Karpas-422 (cell line): ENCODE measurements around the gene CATSPER1. TPM values are rescaled to one million over a fixed set of nuclear protein-coding genes. Genes with fewer than 3 reads are reported as not detected.

Experiments
- DNase-seq: peaks from one replicate; pipeline ENCODE4 v3.0.0-alpha.2; 2015
- H2AFZ ChIP-seq: fragments of 200-600 bp; sonication (generic); 2 replicates; pipeline ENCODE4 v1.6.1; 2014; ENCODE audit warnings: antibody characterized with exemption, low read length, mixed read lengths
- H3K27ac ChIP-seq: fragments of 200-600 bp; sonication (generic); 2 replicates; pipeline ENCODE4 v1.5.1; 2014; ENCODE audit warnings: mild to moderate bottlenecking, low read length, moderate library complexity
- H3K27me3 ChIP-seq: fragments of 200-600 bp; sonication (generic); 2 replicates; pipeline ENCODE4 v1.6.1; 2014; ENCODE audit warnings: low read length, mixed read lengths
- H3K36me3 ChIP-seq: fragments of 200-600 bp; sonication (generic); 2 replicates; pipeline ENCODE4 v1.6.1; 2014; ENCODE audit warnings: low read length, mixed read lengths; ENCODE audit not compliant: insufficient read depth
- H3K4me1 ChIP-seq: fragments of 200-600 bp; sonication (generic); 2 replicates; pipeline ENCODE4 v1.6.1; 2014; ENCODE audit warnings: mild to moderate bottlenecking, low read length, mixed read lengths
- H3K4me2 ChIP-seq: fragments of 200-600 bp; sonication (generic); 2 replicates; pipeline ENCODE4 v1.6.1; 2014; ENCODE audit warnings: low read length, low read depth, mild to moderate bottlenecking; ENCODE audit not compliant: poor library complexity, severe bottlenecking
- H3K4me3 ChIP-seq: fragments of 200-600 bp; sonication (generic); 2 replicates; pipeline ENCODE4 v1.5.1; 2014; ENCODE audit warnings: mild to moderate bottlenecking, antibody characterized with exemption, low read length, mixed read lengths
- H3K79me2 ChIP-seq: fragments of 200-600 bp; sonication (generic); 2 replicates; pipeline ENCODE4 v1.6.1; 2014; ENCODE audit warnings: mild to moderate bottlenecking, low read length, mixed read lengths
- H3K9ac ChIP-seq: fragments of 200-600 bp; sonication (generic); 2 replicates; pipeline ENCODE4 v1.6.0; 2014; ENCODE audit warnings: low read length
- H3K9me2 ChIP-seq: fragments of 200-600 bp; sonication (generic), shearing (Covaris generic); replicated peaks from 2 replicates; pipeline ENCODE4 v1.6.0; 2014; ENCODE audit warnings: mild to moderate bottlenecking, low read length, moderate library complexity; ENCODE audit not compliant: insufficient read depth
- H3K9me3 ChIP-seq: fragments of 300-700, 200-600 bp; sonication (generic); 2 replicates; pipeline ENCODE4 v1.6.1; 2014; ENCODE audit warnings: low read length, mixed read lengths
- H4K20me1 ChIP-seq: fragments of 200-600 bp; sonication (generic); 2 replicates; pipeline ENCODE4 v1.6.1; 2014; ENCODE audit warnings: mild to moderate bottlenecking, antibody characterized with exemption, low read length, low read depth; ENCODE audit not compliant: insufficient read depth
- total RNA-seq: library from RNA; depleted of rRNA; stranded (reverse); fragments of >200 nt; shearing (Covaris generic); gene quantifications from 2 replicates; pipeline ENCODE4 v1.2.3, GENCODE V29; 2014; ENCODE audit warnings: low replicate concordance; rRNA removed

Gene CATSPER1
- total RNA-seq = not detected in 2 replicates

GRCh38 chr11:66026017-66026529, at the start of gene CATSPER1:
CATSPER1 (minus strand) TSS chr11:66026479; CDS start chr11:66026379, 100 bp downstream.
- H3K9me2 ChIP-seq = no peaks in the 10 kb centered on the region
- no peaks in the 10 kb centered on the region for H3K27me3 ChIP-seq
- no peaks in the 10 kb centered on the region for H3K36me3 ChIP-seq
- no peak within 1 kb of the TSS for H3K27ac ChIP-seq
- H3K4me3 ChIP-seq = no peak within 1 kb of the TSS
- H3K4me1 ChIP-seq = no peaks in the 10 kb centered on the region
- H3K9ac ChIP-seq = no peak within 1 kb of the TSS
- no peak within 1 kb of the TSS for H3K4me2 ChIP-seq
- H2AFZ ChIP-seq = no peak within 1 kb of the TSS
- no peaks in the 10 kb centered on the region for H3K79me2 ChIP-seq
- DNase-seq = no peak
- H3K9me3 ChIP-seq = no peaks in the 10 kb centered on the region
- H4K20me1 ChIP-seq = no peaks in the 10 kb centered on the region

- Histone ChIP-seq H3K4me1 (peaks cover 65% of the 10 kb centered on the region), H3K9ac (no peak overlapping the region), H3K4me3 (no peak overlapping the region), H2AFZ (no peak overlapping the region), H3K36me3 (peaks cover 25% of the 10 kb centered on the region), H3K4me2 (no peak overlapping the region), H4K20me1 (peaks cover 8% of the 10 kb centered on the region; the same call in 1 of the 2 replicates), H3K9me2 (no peaks in the 10 kb centered on the region), H3K27me3 (no peaks in the 10 kb centered on the region), H3K27ac (no peak overlapping the region), H3K9me3 (no peaks in the 10 kb centered on the region), H3K79me2 (peaks cover 98% of the 10 kb centered on the region)
- no peak for DNase-seq
Observed at GRCh38 chr11:66075273-66075672, 49.0 kb upstream of the CATSPER1 start.

DNA sequence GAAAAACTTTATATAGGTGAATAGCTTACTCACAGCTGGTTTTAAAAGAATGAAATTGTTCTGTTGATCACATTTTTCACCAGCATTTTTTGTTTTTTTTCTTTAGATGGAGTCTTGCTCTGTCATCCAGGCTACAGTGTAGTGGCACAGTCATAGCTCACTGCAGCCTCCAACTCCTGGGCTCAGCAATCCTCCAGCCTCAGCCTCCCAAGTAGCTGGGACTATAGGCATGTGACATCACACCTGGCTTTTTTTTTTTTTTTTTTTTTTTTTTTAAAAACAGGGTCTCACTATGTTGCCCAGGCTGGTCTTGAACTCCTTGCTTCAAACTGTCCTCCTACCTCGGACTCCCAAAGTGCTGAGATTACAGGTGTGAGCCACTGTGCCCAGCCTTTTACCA, 47.4 kb upstream of the CATSPER1 start:
- peaks cover 62% of the 10 kb centered on the region for H3K4me1 ChIP-seq
- peaks cover 28% of the 10 kb centered on the region for H3K36me3 ChIP-seq
- no peaks in the 10 kb centered on the region for H3K9me3 ChIP-seq
- H2AFZ ChIP-seq = no peak overlapping the region
- H3K9ac ChIP-seq = no peak overlapping the region
- H3K4me3 ChIP-seq = no peak overlapping the region
- H3K9me2 ChIP-seq = no peaks in the 10 kb centered on the region
- H3K27me3 ChIP-seq = no peaks in the 10 kb centered on the region
- peaks cover 87% of the 10 kb centered on the region for H3K79me2 ChIP-seq
- DNase-seq = no peak
- no peak overlapping the region for H3K27ac ChIP-seq
- no peaks in the 10 kb centered on the region for H4K20me1 ChIP-seq
- H3K4me2 ChIP-seq = no peak overlapping the region

DNA sequence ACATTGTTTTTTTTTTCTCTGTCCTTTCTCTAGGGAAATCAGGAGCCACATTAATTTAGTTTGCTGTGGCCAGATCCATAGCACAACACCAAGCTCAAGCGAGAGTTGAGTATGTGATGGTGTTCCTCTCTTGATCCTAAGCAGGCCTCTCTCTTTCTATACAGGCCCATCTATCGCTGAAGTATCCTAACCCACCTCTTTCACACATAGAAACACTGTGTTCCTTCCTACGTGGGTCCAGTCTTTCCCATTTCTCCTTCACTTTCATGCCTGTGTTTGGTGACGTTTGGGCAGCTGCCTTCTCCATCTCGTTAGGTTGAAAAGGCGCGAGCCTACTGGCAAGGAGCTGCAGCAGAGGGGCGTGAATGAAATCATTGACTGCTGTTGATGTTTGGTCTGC, 46.2 kb upstream of the CATSPER1 start:
- Histone ChIP-seq H3K36me3 (peaks cover 27% of the 10 kb centered on the region), H3K4me3 (peak overlapping the region; percentile 82; the same call in 1 of the 2 replicates), H3K27me3 (no peaks in the 10 kb centered on the region), H3K79me2 (peaks cover 76% of the 10 kb centered on the region), H3K9ac (no peak overlapping the region), H3K9me2 (no peaks in the 10 kb centered on the region), H2AFZ (no peak overlapping the region), H3K4me1 (peaks cover 63% of the 10 kb centered on the region), H3K27ac (peak overlapping the region; percentile 81), H4K20me1 (no peaks in the 10 kb centered on the region), H3K9me3 (no peaks in the 10 kb centered on the region), H3K4me2 (peak overlapping the region; percentile 99)
- DNase-seq = no peak

GRCh38 chr11:66072081-66072480, 45.8 kb upstream of the CATSPER1 start:
- Histone ChIP-seq H3K4me1 (peaks cover 59% of the 10 kb centered on the region), H3K27ac (peak overlapping the region; percentile 81), H3K4me2 (peak overlapping the region; percentile 99), H4K20me1 (no peaks in the 10 kb centered on the region), H2AFZ (no peak overlapping the region), H3K9ac (peak overlapping the region; percentile 87), H3K36me3 (peaks cover 31% of the 10 kb centered on the region), H3K79me2 (peaks cover 71% of the 10 kb centered on the region), H3K4me3 (peak overlapping the region; percentile 82), H3K27me3 (no peaks in the 10 kb centered on the region), H3K9me3 (no peaks in the 10 kb centered on the region), H3K9me2 (no peaks in the 10 kb centered on the region)
- DNase-seq = no peak

DNA sequence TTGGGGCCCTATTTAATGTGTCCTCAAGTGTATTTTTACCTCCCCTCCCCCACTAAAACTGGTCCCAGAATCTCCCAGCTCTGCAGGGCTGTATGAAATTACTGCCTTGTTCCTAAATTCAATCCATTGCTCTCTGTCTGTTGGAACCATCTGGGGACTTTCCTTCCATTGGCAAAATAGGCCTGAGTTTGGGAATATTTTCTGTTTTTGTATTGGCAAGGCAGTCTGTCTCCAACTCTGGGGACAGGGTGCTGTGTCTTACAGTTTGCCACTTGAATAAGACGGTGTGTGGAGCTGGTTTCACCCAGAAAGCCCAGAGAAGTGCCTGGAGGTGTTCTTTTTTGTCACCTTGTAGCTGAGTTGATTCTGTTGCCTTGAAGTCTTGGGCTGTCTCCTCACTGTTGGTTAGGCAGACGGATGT, 45.1 kb upstream of the CATSPER1 start:
- H3K9ac ChIP-seq = peak overlapping the region; percentile 87
- peak; percentile 52 for DNase-seq
- H3K36me3 ChIP-seq = peaks cover 31% of the 10 kb centered on the region
- peaks cover 59% of the 10 kb centered on the region for H3K4me1 ChIP-seq
- H3K27ac ChIP-seq = peak overlapping the region; percentile 81
- peak overlapping the region; percentile 82 for H3K4me3 ChIP-seq
- no peak overlapping the region for H2AFZ ChIP-seq
- peak overlapping the region; percentile 99 for H3K4me2 ChIP-seq
- no peaks in the 10 kb centered on the region for H3K9me3 ChIP-seq
- H3K27me3 ChIP-seq = no peaks in the 10 kb centered on the region
- H3K9me2 ChIP-seq = no peaks in the 10 kb centered on the region
- peaks cover 64% of the 10 kb centered on the region for H3K79me2 ChIP-seq
- no peaks in the 10 kb centered on the region for H4K20me1 ChIP-seq

DNA sequence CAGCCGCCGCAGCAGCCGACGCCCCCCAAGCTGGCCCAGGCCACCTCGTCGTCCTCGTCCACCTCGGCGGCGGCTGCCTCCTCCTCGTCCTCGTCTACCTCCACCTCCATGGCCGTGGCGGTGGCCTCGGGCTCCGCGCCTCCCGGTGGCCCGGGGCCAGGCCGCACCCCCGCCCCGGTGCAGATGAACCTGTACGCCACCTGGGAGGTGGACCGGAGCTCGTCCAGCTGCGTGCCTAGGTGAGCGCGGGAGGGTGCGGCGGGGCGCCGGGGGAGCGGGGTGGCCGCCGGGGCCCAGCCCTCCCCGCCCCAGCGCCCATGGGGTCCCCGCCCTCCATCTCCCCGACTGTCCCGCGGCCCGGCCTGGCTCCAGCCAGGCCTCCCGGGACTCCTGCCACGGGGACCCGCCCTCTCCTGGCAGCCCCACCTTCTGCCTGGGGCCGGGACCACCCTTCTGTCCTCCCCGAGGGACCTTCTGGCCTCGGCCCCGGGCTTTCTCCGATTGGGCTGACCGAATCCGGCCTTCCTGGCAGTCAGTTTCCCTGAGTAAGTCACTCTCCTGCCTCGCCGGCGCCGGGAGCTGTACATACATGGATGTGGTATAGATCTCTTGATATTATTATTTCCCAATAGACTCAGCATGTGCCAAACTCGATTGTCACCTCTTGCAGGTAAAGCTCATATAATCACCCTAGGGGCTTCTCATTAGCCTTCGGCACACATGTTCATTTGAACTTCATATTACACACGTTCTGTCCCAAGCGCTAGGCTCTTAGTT, 44.5 kb upstream of the CATSPER1 start:
- Histone ChIP-seq H3K4me3 (peak overlapping the region; percentile 82), H3K27me3 (no peaks in the 10 kb centered on the region), H3K9me3 (no peaks in the 10 kb centered on the region), H2AFZ (no peak overlapping the region), H3K79me2 (peaks cover 58% of the 10 kb centered on the region), H3K36me3 (peaks cover 34% of the 10 kb centered on the region), H4K20me1 (no peaks in the 10 kb centered on the region), H3K9ac (peak overlapping the region; percentile 87), H3K9me2 (no peaks in the 10 kb centered on the region), H3K4me1 (peaks cover 60% of the 10 kb centered on the region), H3K4me2 (peak overlapping the region; percentile 99), H3K27ac (peak overlapping the region; percentile 81)
- DNase-seq = peak; percentile 70

DNA sequence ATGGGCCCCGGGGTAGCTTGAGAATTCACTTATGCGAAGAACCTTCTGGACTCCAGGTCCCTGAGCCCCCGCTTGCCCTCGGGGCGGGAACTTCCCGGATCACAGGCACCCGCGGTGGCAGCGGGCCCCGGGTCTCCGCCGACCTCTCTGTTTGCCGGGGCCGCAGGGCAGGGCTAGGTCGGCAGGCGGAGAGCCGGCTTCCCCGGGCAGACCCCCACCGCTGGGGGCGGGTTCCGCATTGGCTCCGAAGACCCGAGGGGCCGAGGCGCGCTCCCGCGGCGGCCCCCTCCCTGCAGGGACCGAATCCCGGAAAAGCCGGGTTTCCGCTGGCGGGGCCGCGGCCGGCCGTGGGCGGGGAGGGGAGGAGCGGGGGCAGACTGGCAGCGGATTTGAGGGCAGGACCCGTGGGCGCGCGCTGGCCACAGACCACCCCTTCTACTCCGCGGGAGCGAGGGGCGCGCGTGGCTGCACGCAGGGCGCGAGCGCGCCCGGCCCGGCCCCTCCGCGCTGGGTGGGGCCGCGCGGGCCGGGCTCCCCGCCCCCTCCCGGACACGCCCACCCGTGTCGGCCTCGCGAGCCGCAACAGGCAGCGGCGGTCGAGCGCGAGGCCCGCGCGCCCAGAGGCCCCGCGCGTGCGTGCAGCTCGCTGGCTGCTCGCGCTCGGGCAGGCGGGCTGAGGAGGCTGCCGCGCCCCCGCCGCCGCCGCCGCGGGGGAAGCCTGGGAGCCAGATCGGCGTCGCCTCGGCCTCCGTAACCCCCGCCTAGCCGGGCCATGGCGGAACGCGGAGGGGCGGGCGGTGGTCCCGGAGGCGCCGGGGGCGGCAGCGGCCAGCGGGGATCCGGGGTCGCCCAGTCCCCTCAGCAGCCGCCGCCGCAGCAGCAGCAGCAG, 43.7 kb upstream of the CATSPER1 start, which contains the start of gene PACS1:
TSS of gene PACS1 (plus strand) at position 558 of the 889 bp plus-strand sequence. CDS start at position 773, 215 bp downstream.
- Histone ChIP-seq H3K36me3 (peaks cover 40% of the 10 kb centered on the region), H3K4me3 (peak within 1 kb of the TSS; percentile 82), H3K27ac (peak within 1 kb of the TSS; percentile 89), H3K4me1 (peaks cover 60% of the 10 kb centered on the region), H3K27me3 (no peaks in the 10 kb centered on the region), H3K4me2 (peak within 1 kb of the TSS; percentile 99), H3K9me2 (no peaks in the 10 kb centered on the region), H3K9ac (peak within 1 kb of the TSS; percentile 87), H3K9me3 (no peaks in the 10 kb centered on the region), H2AFZ (no peak within 1 kb of the TSS), H3K79me2 (peaks cover 53% of the 10 kb centered on the region), H4K20me1 (no peaks in the 10 kb centered on the region)
- DNase-seq = peak; percentile 91
